HepG2 (cell line): ENCODE data around the gene RNPEPL1. TPM values are rescaled to one million over a fixed set of nuclear protein-coding genes. Genes with fewer than 3 reads are reported as not detected.

Experiments used
- AHR ChIP-seq: IDR thresholded peaks from 2 replicates; pipeline ENCODE4 v1.6.1; 2018; ENCODE audit warnings: missing genetic modification reagents, missing compliant biosample characterization
- CREB1 ChIP-seq, 2 experiments: fragments of 450-650 bp in 1 of 2; IDR thresholded peaks; 2 replicates each; pipeline ENCODE4 v1.6.1; 2016 to 2017; ENCODE audit warnings: control low read depth in 1 of 2, mild to moderate bottlenecking in 1 of 2, missing compliant biosample characterization in 1 of 2, missing genetic modification characterization in 1 of 2
- EHMT2 ChIP-seq: fragments of 200-600 bp; sonication (generic); IDR thresholded peaks from 2 replicates; pipeline ENCODE4 v1.7.0; 2017; ENCODE audit warnings: antibody characterized with exemption, low read depth, low read length, borderline replicate concordance
- GTF3A ChIP-seq: sonication (generic); formaldehyde crosslinking; conservative IDR thresholded peaks from 2 replicates; pipeline ENCODE4 v1.4.0; 2020; ENCODE audit warnings: mild to moderate bottlenecking, missing genetic modification reagents
- HNF1B ChIP-seq: sonication (generic); formaldehyde crosslinking; IDR thresholded peaks from 2 replicates; pipeline ENCODE4 v1.5.1; 2020; ENCODE audit warnings: mild to moderate bottlenecking, moderate library complexity, missing genetic modification reagents
- KDM3A ChIP-seq: IDR thresholded peaks from 2 replicates; pipeline ENCODE4 v1.6.1; 2018; ENCODE audit warnings: low read depth, missing compliant biosample characterization
- KDM5B ChIP-seq: sonication (generic); formaldehyde crosslinking; IDR thresholded peaks from 2 replicates; pipeline ENCODE4 v1.4.0; 2020; ENCODE audit warnings: missing genetic modification reagents, mild to moderate bottlenecking, borderline replicate concordance
- KLF6 ChIP-seq: IDR thresholded peaks from 2 replicates; pipeline ENCODE4 v1.8.0; 2016; ENCODE audit warnings: missing biosample characterization, missing genetic modification reagents
- MTF2 ChIP-seq: sonication (generic); formaldehyde crosslinking; IDR thresholded peaks from 2 replicates; pipeline ENCODE4 v1.5.0; 2020; ENCODE audit warnings: missing genetic modification reagents, borderline replicate concordance
- MYC ChIP-seq: sonication (generic); formaldehyde crosslinking; IDR thresholded peaks from 2 replicates; pipeline ENCODE4 v1.9.0; 2021; ENCODE audit warnings: missing genetic modification reagents, borderline replicate concordance
- NR0B2 ChIP-seq: sonication (generic); formaldehyde crosslinking; IDR thresholded peaks from 2 replicates; pipeline ENCODE4 v1.4.0; 2020; ENCODE audit warnings: mild to moderate bottlenecking, missing genetic modification reagents
- NR2F2 ChIP-seq: IDR thresholded peaks from 2 replicates; pipeline ENCODE4 v1.6.1; 2012; ENCODE audit warnings: low read depth, inconsistent platforms, borderline replicate concordance
- PHF20 ChIP-seq: sonication (generic); formaldehyde crosslinking; IDR thresholded peaks from 2 replicates; pipeline ENCODE4 v1.5.0; 2020; ENCODE audit warnings: mild to moderate bottlenecking, missing genetic modification reagents
- PITX1 ChIP-seq: sonication (generic); formaldehyde crosslinking; IDR thresholded peaks from 2 replicates; pipeline ENCODE4 v1.5.1; 2020; ENCODE audit warnings: mild to moderate bottlenecking, missing genetic modification reagents
- POLR2A ChIP-seq, 2 experiments: IDR thresholded peaks; 2 replicates each; pipeline ENCODE4 v1.6.1; 2011; ENCODE audit warnings: low read depth in 2 of 2, low read length in 2 of 2, mild to moderate bottlenecking in 1 of 2, moderate library complexity in 1 of 2; ENCODE audit not compliant: insufficient read depth in 1 of 2
- RARG ChIP-seq: sonication (generic); formaldehyde crosslinking; IDR thresholded peaks from 2 replicates; pipeline ENCODE4 v1.4.0; 2020; ENCODE audit warnings: low read depth, mild to moderate bottlenecking, missing genetic modification reagents
- SRSF1 ChIP-seq: fragments of 200-400 bp; formaldehyde crosslinking; optimal IDR thresholded peaks from 2 replicates; pipeline ENCODE3; 2017; ENCODE audit warnings: mild to moderate bottlenecking, low read depth, low read length, moderate library complexity
- TBX2 ChIP-seq: sonication (generic); formaldehyde crosslinking; IDR thresholded peaks from 2 replicates; pipeline ENCODE4 v1.5.0; 2020; ENCODE audit warnings: missing genetic modification reagents, mild to moderate bottlenecking, borderline replicate concordance
- TFE3 ChIP-seq: IDR thresholded peaks from 2 replicates; pipeline ENCODE4 v1.6.1; 2016
- TRIM24 ChIP-seq: sonication (generic); formaldehyde crosslinking; IDR thresholded peaks from 2 replicates; pipeline ENCODE4 v1.8.0; 2022; ENCODE audit warnings: mild to moderate bottlenecking, missing genetic modification reagents
- ZFAT ChIP-seq: sonication (generic); formaldehyde crosslinking; conservative IDR thresholded peaks from 2 replicates; pipeline ENCODE4 v1.8.1; 2023; ENCODE audit warnings: missing genetic modification reagents, inconsistent platforms
- ZNF34 ChIP-seq: sonication (generic); formaldehyde crosslinking; IDR thresholded peaks from 2 replicates; pipeline ENCODE4 v1.4.0; 2020; ENCODE audit warnings: mild to moderate bottlenecking, missing genetic modification reagents, borderline replicate concordance
- ZNF543 ChIP-seq: sonication (generic); formaldehyde crosslinking; IDR thresholded peaks from 2 replicates; pipeline ENCODE4 v1.4.0; 2020; ENCODE audit warnings: mild to moderate bottlenecking, missing genetic modification reagents
- ZNF550 ChIP-seq: sonication (generic); formaldehyde crosslinking; IDR thresholded peaks from 2 replicates; pipeline ENCODE4 v1.4.0; 2020; ENCODE audit warnings: mild to moderate bottlenecking, missing genetic modification reagents, borderline replicate concordance
- ZNF564 ChIP-seq: sonication (generic); formaldehyde crosslinking; IDR thresholded peaks from 2 replicates; pipeline ENCODE4 v1.8.1; 2023; ENCODE audit warnings: mild to moderate bottlenecking, missing genetic modification reagents
- ZNF598 ChIP-seq: sonication (generic); formaldehyde crosslinking; IDR thresholded peaks from 2 replicates; pipeline ENCODE4 v1.5.1; 2020; ENCODE audit warnings: mild to moderate bottlenecking, missing genetic modification reagents, borderline replicate concordance
- polyA plus RNA-seq, 8 experiments: library from polyadenylated mRNA; depleted of rRNA in 3 of 8; stranded (reverse) in 7 of 8; unstranded in 1 of 8; fragments of >200 nt; fragmentation: Illumina TruSeq in 4 of 8; extraction: Trizol in 4 of 8; gene quantifications; 2 replicates each; pipeline versions ENCODE4 v1.2.1 to v1.2.3, GENCODE V29; 2011 to 2016; ENCODE audit warnings: low read depth in 4 of 8, missing spikeins in 1 of 8, mixed read lengths in 1 of 8; ENCODE audit not compliant: insufficient read depth in 1 of 8
- total RNA-seq, 5 experiments: library from RNA; depleted of rRNA; stranded (reverse); fragments of >200 nt; fragmentation: Illumina TruSeq; extraction: Trizol; gene quantifications; 2 replicates each; pipeline ENCODE4 v1.2.3, GENCODE V29; 2016; ENCODE audit warnings: low read depth in 1 of 5

RNPEPL1 gene
- total and polyA plus RNA-seq, 2 of the 13 experiments (the other 11 are each of a cell fraction or from before 2014, with no cell fraction given) = 13.0 to 18.0 TPM

GRCh38 chr2:240604939-240605716 is 36.8 kb downstream of the RNPEPL1 start (continued):
- TF ChIP-seq TBX2 (CRISPR knock-in tag) = 0 out of 2 replicates have a peak, but pooled peaks have one; percentile 21
- TF ChIP-seq TRIM24 = no peak
- peak; percentile 79; the same call in 1 of the 2 replicates for TF ChIP-seq KLF6
- TF ChIP-seq MYC (CRISPR knock-in tag) = peak; percentile 80; the same call in 1 of the 2 replicates
- TF ChIP-seq AHR = peak; percentile 25; the same call in 1 of the 2 replicates
- TF ChIP-seq PITX1 (CRISPR knock-in tag) = no peak
- peak; percentile 55; the same call in 1 of the 2 replicates for TF ChIP-seq PHF20 (CRISPR knock-in tag)
- TF ChIP-seq SRSF1 = peak; percentile 66
- no peak for TF ChIP-seq NR0B2 (CRISPR knock-in tag)
- 0 out of 2 replicates have a peak, but pooled peaks have one; percentile 45 for TF ChIP-seq ZNF564 (CRISPR knock-in tag)
- peak; percentile 21; the same call in 1 of the 2 replicates for TF ChIP-seq KDM3A (CRISPR knock-in tag)
- TF ChIP-seq NR2F2 = peak; percentile 30; the same call in 1 of the 2 replicates
- TF ChIP-seq EHMT2 = no peak
- TF ChIP-seq TFE3 (CRISPR knock-in tag) = 0 out of 2 replicates have a peak, but pooled peaks have one; percentile 39
- peak; percentile 90; the same call in 1 of the 2 replicates for TF ChIP-seq ZNF543
- peak; percentile 88; the same call in 1 of the 2 replicates for TF ChIP-seq GTF3A
- TF ChIP-seq MTF2 = peak; percentile 87
- no peak for TF ChIP-seq ZNF550 (CRISPR knock-in tag)
- TF ChIP-seq KDM5B (CRISPR knock-in tag) = peak; percentile 73; the same call in 1 of the 2 replicates
- TF ChIP-seq HNF1B (CRISPR knock-in tag) = peak; percentile 82
- no peak for TF ChIP-seq ZNF598 (CRISPR knock-in tag)
- peak; percentile 86; the same call in 1 of the 2 replicates for TF ChIP-seq RARG (CRISPR knock-in tag)
- peak in 1 of 2 experiments; percentile 74; a peak in 2 of 4 replicates for TF ChIP-seq POLR2A (IDR thresholded peaks at IDR 0.05; ENCODE audit: insufficient read depth in 1 of 2, low read depth in 2 of 2, low read length in 2 of 2)
- peak; percentile 82; the same call in 1 of the 2 replicates for TF ChIP-seq ZNF34 (CRISPR knock-in tag)
- no peak for TF ChIP-seq ZFAT (CRISPR knock-in tag)
- TF ChIP-seq CREB1 (IDR thresholded peaks at IDR 0.05) = peak; percentile 71
- no peak for TF ChIP-seq CREB1 (CRISPR knock-in tag; IDR thresholded peaks at IDR 0.05)
